Fibroblast of lung (primary cell): ENCODE measurements around the gene SENP5. TPM values are rescaled to one million over a fixed set of nuclear protein-coding genes. Genes with fewer than 3 reads are reported as not detected.
"Not testable (repeated sequence)": the region's sequence is repeated elsewhere in the genome, so short reads cannot be mapped to it uniquely, and the experiment has no call there.

ENCODE experiments used
- DNase-seq, 2 donors: peaks; one replicate each; pipeline versions ENCODE4 v3.0.0 to v3.0.0-alpha.2; 2010; ENCODE audit warnings: low read depth in 2 of 2
- H2AFZ ChIP-seq: 2 replicates; pipeline ENCODE4 v1.5.1; 2012; ENCODE audit warnings: low read length, control low read depth, inconsistent platforms
- H3K27ac ChIP-seq: 2 replicates; pipeline ENCODE4 v1.5.1; 2011; ENCODE audit warnings: low read length, control low read depth; ENCODE audit not compliant: insufficient read depth
- H3K27me3 ChIP-seq: 2 replicates; pipeline ENCODE4 v1.5.1; 2011; ENCODE audit warnings: mild to moderate bottlenecking, low read length; ENCODE audit not compliant: control insufficient read depth, insufficient read depth
- H3K36me3 ChIP-seq: 2 replicates; pipeline ENCODE4 v1.5.1; 2011; ENCODE audit warnings: low read length; ENCODE audit not compliant: control insufficient read depth, insufficient read depth
- H3K4me1 ChIP-seq: 2 replicates; pipeline ENCODE4 v1.5.1; 2011; ENCODE audit warnings: low read length; ENCODE audit not compliant: control insufficient read depth, insufficient read depth; ENCODE audit errors: extremely low read depth
- H3K4me2 ChIP-seq: 2 replicates; pipeline ENCODE4 v1.5.1; 2011; ENCODE audit warnings: low read length, control low read depth; ENCODE audit not compliant: insufficient read depth; ENCODE audit errors: extremely low read depth
- H3K4me3 ChIP-seq, 4 experiments: fragments of 200-600 bp in 1 of 4; sonication (generic) in 1 of 4; replicated peaks in 1 of 4; 2 replicates each; pipeline ENCODE4 v1.5.1; 2011 to 2016; ENCODE audit warnings: low read length in 4 of 4, low read depth in 3 of 4, mild to moderate bottlenecking in 3 of 4, control low read depth in 2 of 4, inconsistent platforms in 1 of 4, mixed read lengths in 1 of 4; ENCODE audit not compliant: insufficient read depth in 1 of 4; ENCODE audit errors: control extremely low read depth in 1 of 4
- H3K79me2 ChIP-seq: 2 replicates; pipeline ENCODE4 v1.5.1; 2012; ENCODE audit warnings: mild to moderate bottlenecking, low read length, inconsistent platforms; ENCODE audit not compliant: control insufficient read depth, insufficient read depth
- H3K9ac ChIP-seq: 2 replicates; pipeline ENCODE4 v1.5.1; 2011; ENCODE audit warnings: mild to moderate bottlenecking, low read length, control low read depth; ENCODE audit not compliant: insufficient read depth
- H3K9me3 ChIP-seq: 2 replicates; pipeline ENCODE4 v1.5.1; 2012; ENCODE audit warnings: low read depth, low read length; ENCODE audit not compliant: control insufficient read depth, insufficient read depth
- H4K20me1 ChIP-seq: 2 replicates; pipeline ENCODE4 v1.5.1; 2011; ENCODE audit warnings: low read length; ENCODE audit not compliant: control insufficient read depth, insufficient read depth; ENCODE audit errors: extremely low read depth
- EZH2 ChIP-seq: IDR thresholded peaks from 2 replicates; pipeline ENCODE4 v1.5.1; 2012; ENCODE audit warnings: low read length, control low read depth, mild to moderate bottlenecking; ENCODE audit errors: missing control alignments
- polyA plus RNA-seq, 2 donors: library from polyadenylated mRNA; depleted of rRNA in 1 of 2; stranded (reverse) in 1 of 2; unstranded in 1 of 2; fragments of >200 nt; gene quantifications; 2 replicates each; pipeline ENCODE4 v1.2.1, GENCODE V29; 2011 to 2012; ENCODE audit warnings: missing spikeins in 1 of 2
- total RNA-seq: library from RNA; depleted of rRNA; stranded (reverse); fragments of >200 nt; gene quantifications from 2 replicates; pipeline ENCODE4 v1.2.1, GENCODE V29; 2014
- TF ChIP-seq, protein P1 (sequence below), 2 donors: IDR thresholded peaks in 1 of 2; conservative IDR thresholded peaks in 1 of 2; 1 replicate in 1 of 2; 2 replicates in 1 of 2; pipeline ENCODE4 v1.5.1; 2011 to 2012; ENCODE audit warnings: low read length in 2 of 2, control low read depth in 1 of 2, inconsistent platforms in 1 of 2, low read depth in 1 of 2, mild to moderate bottlenecking in 1 of 2

Gene SENP5
- total and polyA plus RNA-seq, 2 donors (not counting 1 experiment from before 2014, with no cell fraction given) = 18.6 to 43.8 TPM

DNA sequence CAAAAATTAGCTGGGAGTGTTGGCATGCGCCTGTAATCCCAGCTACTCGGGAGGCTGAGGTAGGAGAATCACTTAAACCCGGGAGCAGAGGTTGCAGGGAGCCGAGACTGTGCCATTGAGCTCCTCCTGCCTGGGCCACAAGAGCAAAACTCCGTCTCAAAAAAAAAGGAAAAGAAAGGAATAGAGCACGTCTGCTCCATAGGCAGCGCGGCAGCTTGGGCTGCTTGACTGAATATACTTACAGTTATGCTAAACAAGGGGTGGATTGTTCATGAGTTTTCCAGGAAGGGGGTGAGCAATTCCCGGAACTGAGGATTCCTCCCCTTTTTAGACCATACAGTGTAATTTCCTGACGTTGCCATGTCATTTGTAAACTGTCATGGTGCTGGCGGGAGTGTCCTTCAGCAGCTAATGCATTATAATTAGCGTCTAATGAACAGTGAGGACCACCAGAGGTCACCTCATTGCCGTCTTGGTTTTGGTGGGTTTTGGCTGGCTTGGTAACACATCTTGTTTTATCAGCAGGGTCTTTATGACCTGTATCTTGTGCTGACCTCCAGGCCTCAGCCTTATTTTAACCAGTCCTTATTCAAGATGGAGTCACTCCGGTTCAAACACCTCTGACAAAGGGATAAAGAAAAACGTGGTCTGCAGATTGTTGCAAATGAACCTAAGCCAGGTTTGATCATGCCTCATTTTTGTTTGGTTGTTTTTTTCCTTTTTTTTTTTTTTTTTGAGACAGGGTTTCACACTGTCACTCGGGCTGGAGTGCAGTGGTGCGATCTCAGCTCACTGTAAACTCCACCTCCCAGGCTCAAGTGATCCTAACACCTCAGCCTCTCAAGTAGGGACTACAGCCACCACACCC is 24.9 kb upstream of the SENP5 start:
- Histone ChIP-seq H3K4me2 (no peak overlapping the region), H3K36me3 (no peaks in the 10 kb centered on the region), H3K4me3 (no peak overlapping the region), H3K4me1 (no peaks in the 10 kb centered on the region), H2AFZ (no peak overlapping the region), H3K9me3 (no peaks in the 10 kb centered on the region), H4K20me1 (no peaks in the 10 kb centered on the region), H3K27me3 (no peaks in the 10 kb centered on the region), H3K27ac (no peak overlapping the region), H3K79me2 (no peaks in the 10 kb centered on the region), H3K9ac (no peak overlapping the region)
- DNase-seq = peak in 1 of 2 donors; percentile 11
- TF ChIP-seq, protein P1, sequence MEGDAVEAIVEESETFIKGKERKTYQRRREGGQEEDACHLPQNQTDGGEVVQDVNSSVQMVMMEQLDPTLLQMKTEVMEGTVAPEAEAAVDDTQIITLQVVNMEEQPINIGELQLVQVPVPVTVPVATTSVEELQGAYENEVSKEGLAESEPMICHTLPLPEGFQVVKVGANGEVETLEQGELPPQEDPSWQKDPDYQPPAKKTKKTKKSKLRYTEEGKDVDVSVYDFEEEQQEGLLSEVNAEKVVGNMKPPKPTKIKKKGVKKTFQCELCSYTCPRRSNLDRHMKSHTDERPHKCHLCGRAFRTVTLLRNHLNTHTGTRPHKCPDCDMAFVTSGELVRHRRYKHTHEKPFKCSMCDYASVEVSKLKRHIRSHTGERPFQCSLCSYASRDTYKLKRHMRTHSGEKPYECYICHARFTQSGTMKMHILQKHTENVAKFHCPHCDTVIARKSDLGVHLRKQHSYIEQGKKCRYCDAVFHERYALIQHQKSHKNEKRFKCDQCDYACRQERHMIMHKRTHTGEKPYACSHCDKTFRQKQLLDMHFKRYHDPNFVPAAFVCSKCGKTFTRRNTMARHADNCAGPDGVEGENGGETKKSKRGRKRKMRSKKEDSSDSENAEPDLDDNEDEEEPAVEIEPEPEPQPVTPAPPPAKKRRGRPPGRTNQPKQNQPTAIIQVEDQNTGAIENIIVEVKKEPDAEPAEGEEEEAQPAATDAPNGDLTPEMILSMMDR (conservative IDR thresholded peaks at IDR 0.05 in 1 of 2, IDR thresholded peaks at IDR 0.05 in 1 of 2; ENCODE audit: low read depth in 1 of 2, low read length in 2 of 2) = no peak
- no peak for TF ChIP-seq EZH2

GRCh38 chr3:196843435-196844110 is 24.1 kb upstream of the SENP5 start:
- Histone ChIP-seq H3K27ac (no peak overlapping the region), H4K20me1 (no peaks in the 10 kb centered on the region), H3K9ac (no peak overlapping the region), H3K79me2 (no peaks in the 10 kb centered on the region), H3K4me3 (no peak overlapping the region), H3K9me3 (no peaks in the 10 kb centered on the region), H3K4me1 (no peaks in the 10 kb centered on the region), H3K27me3 (no peaks in the 10 kb centered on the region), H3K4me2 (no peak overlapping the region), H2AFZ (no peak overlapping the region), H3K36me3 (no peaks in the 10 kb centered on the region)
- no peak for DNase-seq
- TF ChIP-seq EZH2 = no peak
- TF ChIP-seq, protein P1 (conservative IDR thresholded peaks at IDR 0.05 in 1 of 2, IDR thresholded peaks at IDR 0.05 in 1 of 2; ENCODE audit: low read depth in 1 of 2, low read length in 2 of 2) = no peak

DNA sequence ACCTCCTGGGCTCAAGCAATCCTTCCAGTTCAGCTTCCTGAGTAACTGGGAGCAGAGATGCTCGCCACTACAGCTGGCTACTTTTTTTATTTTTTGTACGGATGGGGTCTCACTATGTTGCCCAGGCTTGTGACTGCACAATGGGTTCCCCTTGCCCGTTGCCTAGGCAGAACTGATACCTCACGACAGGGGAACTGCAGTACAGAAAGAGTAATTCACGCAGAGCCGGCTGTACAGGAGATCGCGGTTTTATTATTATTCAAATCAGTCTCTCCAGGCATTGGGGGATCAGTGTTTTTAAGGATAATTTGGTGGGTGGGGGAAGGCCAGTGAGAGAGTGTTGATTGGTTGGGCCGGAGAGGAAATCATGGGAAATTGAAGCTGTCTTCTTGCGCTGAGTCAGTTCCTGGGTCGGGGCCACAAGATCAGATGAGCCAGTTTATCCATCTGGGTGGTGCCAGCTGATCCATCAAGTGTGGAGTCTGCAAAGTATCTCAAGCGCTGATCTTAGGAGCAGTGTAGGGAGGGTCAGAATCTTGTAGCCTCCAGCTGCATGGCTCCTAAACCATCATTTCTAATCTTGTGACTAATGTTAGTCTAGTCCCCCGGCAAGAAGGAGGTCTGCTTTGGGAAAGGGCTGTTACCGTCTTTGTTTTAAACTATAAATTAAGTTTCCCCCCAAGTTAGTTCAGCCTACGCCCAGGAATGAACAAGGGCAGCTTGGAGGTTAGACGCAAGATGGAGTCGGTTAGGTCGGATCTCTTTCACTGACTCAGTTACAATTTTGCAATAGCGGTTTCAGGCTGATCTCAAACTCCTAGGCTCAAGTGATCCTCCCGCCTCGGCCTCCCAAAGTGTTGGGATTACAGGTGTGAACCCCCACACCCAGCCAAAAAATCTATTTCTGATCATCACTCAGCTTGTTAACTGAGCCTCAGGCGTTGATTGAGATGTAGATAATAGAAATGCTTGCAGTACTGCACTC is 23.2 kb upstream of the SENP5 start:
- H3K9me3 ChIP-seq, H3K79me2 ChIP-seq, H3K4me1 ChIP-seq, H3K9ac ChIP-seq, H3K36me3 ChIP-seq, H2AFZ ChIP-seq, H3K4me2 ChIP-seq, H4K20me1 ChIP-seq, DNase-seq, H3K27ac ChIP-seq, H3K27me3 ChIP-seq, H3K4me3 ChIP-seq: not testable (repeated sequence)

DNA sequence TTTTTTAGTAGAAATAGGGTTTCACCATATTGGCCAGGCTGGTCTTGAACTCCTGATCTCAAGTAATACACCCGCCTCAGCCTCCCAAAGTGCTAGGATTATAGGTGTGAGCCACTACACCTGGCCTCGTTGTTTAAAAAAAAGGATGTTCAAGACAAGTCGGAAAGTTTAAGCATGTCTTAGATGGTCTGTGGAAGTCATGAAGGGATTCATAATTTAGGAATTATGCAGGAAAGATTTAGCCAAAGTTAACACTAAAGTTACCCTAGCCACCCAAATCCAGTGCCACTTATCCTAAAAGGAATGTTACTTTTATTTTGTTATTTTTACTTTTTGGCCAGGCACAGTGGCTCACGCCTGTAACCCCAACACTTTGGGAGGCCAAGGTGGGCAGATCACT is 19.3 kb upstream of the SENP5 start:
- not testable (repeated sequence) for H3K9me3 ChIP-seq, H3K36me3 ChIP-seq, H3K27me3 ChIP-seq, H3K4me2 ChIP-seq, H3K4me3 ChIP-seq, H3K9ac ChIP-seq, H3K4me1 ChIP-seq, H4K20me1 ChIP-seq, H3K79me2 ChIP-seq, DNase-seq, H2AFZ ChIP-seq, H3K27ac ChIP-seq
